ENCODE measurements around the gene RASL10B. TPM values are rescaled to one million over a fixed set of nuclear protein-coding genes. Genes with fewer than 3 reads are reported as not detected.

Gene RASL10B
- polyA plus RNA-seq, 4 donors: 12.2 to 14.0 (median 12.5) TPM

GRCh38 chr17:35763767-35764122 lies 32.3 kb downstream of the RASL10B start:
- no peak for DNase-seq (ENCODE audit: low read depth in 4 of 4, low spot score in 3 of 4)

GRCh38 chr17:35764123-35764991 lies 32.9 kb downstream of the RASL10B start:
- peak; percentile 77 to 86 (median 82) for DNase-seq (ENCODE audit: low read depth in 4 of 4, low spot score in 3 of 4)

- no peak for DNase-seq (ENCODE audit: low read depth in 4 of 4, low spot score in 3 of 4)
Measured at GRCh38 chr17:35765086-35765710, 33.8 kb downstream of the RASL10B start.

- DNase-seq (ENCODE audit: low read depth in 4 of 4, low spot score in 3 of 4): no peak
Measured at GRCh38 chr17:35765756-35766488, 34.5 kb downstream of the RASL10B start.

- DNase-seq (ENCODE audit: low read depth in 4 of 4, low spot score in 3 of 4): no peak
Measured at GRCh38 chr17:35766489-35766877, 35.0 kb downstream of the RASL10B start.

- no peak for DNase-seq (ENCODE audit: low read depth in 4 of 4, low spot score in 3 of 4)
Measured at GRCh38 chr17:35766903-35767510, 35.6 kb downstream of the RASL10B start.

GRCh38 chr17:35768797-35769196 lies 37.4 kb downstream of the RASL10B start:
- DNase-seq (ENCODE audit: low read depth in 4 of 4, low spot score in 3 of 4): no peak

GRCh38 chr17:35769895-35770486 lies 38.6 kb downstream of the RASL10B start:
- no peak for DNase-seq (ENCODE audit: low read depth in 4 of 4, low spot score in 3 of 4)

GRCh38 chr17:35773129-35773528 lies 41.7 kb downstream of the RASL10B start:
- DNase-seq (ENCODE audit: low read depth in 4 of 4, low spot score in 3 of 4): no peak

- no peak for DNase-seq (ENCODE audit: low read depth in 4 of 4, low spot score in 3 of 4)
Measured at GRCh38 chr17:35773679-35774425, 42.4 kb downstream of the RASL10B start.

GRCh38 chr17:35774499-35774898 lies 43.1 kb downstream of the RASL10B start:
- no peak for DNase-seq (ENCODE audit: low read depth in 4 of 4, low spot score in 3 of 4)

GRCh38 chr17:35775039-35775438 lies 43.6 kb downstream of the RASL10B start:
- no peak for DNase-seq (ENCODE audit: low read depth in 4 of 4, low spot score in 3 of 4)

GRCh38 chr17:35775583-35775982 lies 44.1 kb downstream of the RASL10B start:
- no peak for DNase-seq (ENCODE audit: low read depth in 4 of 4, low spot score in 3 of 4)

GRCh38 chr17:35778641-35779196 lies 47.3 kb downstream of the RASL10B start:
- DNase-seq (ENCODE audit: low read depth in 4 of 4, low spot score in 3 of 4): no peak

- no peak for DNase-seq (ENCODE audit: low read depth in 4 of 4, low spot score in 3 of 4)
Measured at GRCh38 chr17:35780950-35781349, 49.5 kb downstream of the RASL10B start.

GRCh38 chr17:35784895-35785294 lies 53.5 kb downstream of the RASL10B start:
- DNase-seq (ENCODE audit: low read depth in 4 of 4, low spot score in 3 of 4): no peak

GRCh38 chr17:35786941-35787432 lies 55.5 kb downstream of the RASL10B start:
- no peak for DNase-seq (ENCODE audit: low read depth in 4 of 4, low spot score in 3 of 4)

- DNase-seq (ENCODE audit: low read depth in 4 of 4, low spot score in 3 of 4): no peak
Measured at GRCh38 chr17:35788477-35789368, 57.3 kb downstream of the RASL10B start.

All from right renal pelvis (tissue), 4 donors.